HT1080 (cell line): ENCODE results near the gene KLHL33. TPM values are rescaled to one million over a fixed set of nuclear protein-coding genes. Genes with fewer than 3 reads are reported as not detected.

ENCODE experiments used
- DNase-seq: peaks from one replicate; pipeline ENCODE4 v3.0.0-alpha.2; 2015; ENCODE audit warnings: low read depth
- polyA plus RNA-seq, 2 experiments: library from polyadenylated mRNA; depleted of rRNA; stranded (reverse); fragments of >200 nt; gene quantifications; 2 replicates each; pipeline ENCODE4 v1.2.3, GENCODE V29; 2015
- total RNA-seq: library from RNA; depleted of rRNA; stranded (reverse); fragments of >200 nt; shearing (Covaris generic); gene quantifications from 2 replicates; pipeline ENCODE4 v1.2.3, GENCODE V29; 2014; rRNA removed

The KLHL33 gene
- total RNA-seq = not detected in 2 replicates
- 0.03 TPM in 1 of 2 replicates, not detected in the other for polyA plus RNA-seq (2015; cell fraction: cytosol; rRNA removed)
- 0.03 and 0.13 TPM in 2 replicates for polyA plus RNA-seq (2015; cell fraction: nucleus; rRNA removed)

GRCh38 chr14:20435582-20436362, at the start of gene KLHL33:
TSS of gene KLHL33 (minus strand) at chr14:20436166. CDS start at chr14:20435811, 355 bp downstream.
- no peak for DNase-seq

GRCh38 chr14:20482382-20482781, 46.4 kb upstream of the KLHL33 start:
- DNase-seq = no peak

- no peak for DNase-seq
Observed at GRCh38 chr14:20478894-20479293, 42.9 kb upstream of the KLHL33 start.

GRCh38 chr14:20477211-20477876, 41.4 kb upstream of the KLHL33 start:
- DNase-seq = peak; percentile 16

- DNase-seq = no peak
Observed at GRCh38 chr14:20476776-20477175, 40.8 kb upstream of the KLHL33 start.

GRCh38 chr14:20472536-20473169, 36.7 kb upstream of the KLHL33 start:
- DNase-seq = no peak

- peak; percentile 42 for DNase-seq
Observed at GRCh38 chr14:20470603-20470901, 34.6 kb upstream of the KLHL33 start.

GRCh38 chr14:20469890-20470602, 34.1 kb upstream of the KLHL33 start:
- peak; percentile 88 for DNase-seq

GRCh38 chr14:20469242-20469889, 33.4 kb upstream of the KLHL33 start, which contains the start of gene PNP:
TSS of gene PNP (plus strand) at chr14:20469406. CDS start at chr14:20469525, 119 bp downstream.
- DNase-seq = peak; percentile 85

GRCh38 chr14:20468764-20469241, 32.8 kb upstream of the KLHL33 start:
- DNase-seq = no peak

- DNase-seq = peak; percentile 100
Observed at GRCh38 chr14:20461225-20462141, 25.5 kb upstream of the KLHL33 start, which contains the start of gene PIP4P1. TSS of gene PIP4P1 (minus strand) at chr14:20461434. CDS start at chr14:20461325, 109 bp downstream.

GRCh38 chr14:20460458-20461224, 24.7 kb upstream of the KLHL33 start:
- no peak for DNase-seq

GRCh38 chr14:20458031-20458789, 22.2 kb upstream of the KLHL33 start:
- no peak for DNase-seq

GRCh38 chr14:20456971-20457370, 21.0 kb upstream of the KLHL33 start:
- no peak for DNase-seq

- DNase-seq = no peak
Observed at GRCh38 chr14:20455355-20456300, 19.7 kb upstream of the KLHL33 start.

GRCh38 chr14:20454516-20455354, 18.8 kb upstream of the KLHL33 start, which contains the start of the genes APEX1 and OSGEP:
TSS of gene APEX1 (plus strand) at chr14:20455226. CDS start at chr14:20455646, 420 bp downstream.
TSS of gene OSGEP (minus strand) at chr14:20454812. CDS start at chr14:20454683, 129 bp downstream.
- DNase-seq = peak; percentile 98
